Measurements from ENCODE around the gene DUSP1. TPM values are rescaled to one million over a fixed set of nuclear protein-coding genes. Genes with fewer than 3 reads are reported as not detected.
"Not testable (repeated sequence)": the region's sequence is repeated elsewhere in the genome, so short reads cannot be mapped to it uniquely, and the experiment has no call there.

DUSP1 gene
- total RNA-seq, 2 experiments from 2014 or later: 761 to 768 TPM

DNA sequence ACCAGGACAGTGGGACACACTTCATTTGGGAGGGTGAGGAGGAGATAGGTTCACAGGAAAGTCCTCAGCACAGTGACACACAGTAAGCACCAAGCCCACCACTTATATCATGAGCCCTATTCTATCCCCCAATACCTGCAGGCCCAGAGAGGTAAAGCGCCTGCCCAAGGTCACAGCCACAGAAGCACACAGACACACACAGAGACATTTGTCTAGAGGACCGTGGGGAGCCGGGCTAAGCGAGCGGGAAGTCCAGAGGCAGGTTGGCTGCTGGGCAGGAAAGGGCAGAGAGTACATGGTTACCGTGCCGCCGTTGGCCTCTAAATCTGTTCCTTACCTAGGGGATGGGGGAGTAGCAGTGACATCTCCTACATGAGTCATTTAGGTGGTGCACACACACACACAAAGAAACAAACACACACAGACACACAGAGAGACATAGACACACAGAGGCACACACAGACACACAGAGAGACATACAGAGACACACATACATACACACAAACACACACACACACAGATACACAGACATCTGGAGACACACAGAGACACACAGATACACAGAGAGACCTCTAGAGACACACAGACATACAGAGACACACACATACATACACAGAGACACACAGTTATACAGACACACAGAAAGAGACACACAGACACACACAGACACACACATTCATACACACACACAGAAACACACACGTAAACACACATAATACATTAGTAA, 15.9 kb upstream of the DUSP1 start:
- Histone ChIP-seq H3K27ac (ENCODE audit: low read depth in 1 of 2, low read length in 2 of 2) (no peak overlapping the region), H3K4me1 (ENCODE audit: insufficient read depth, low read length) (peaks cover 4% of the 10 kb centered on the region), H3K36me3 (ENCODE audit: insufficient read depth, low read length) (no peaks in the 10 kb centered on the region), H3K9me3 (ENCODE audit: control insufficient read depth in 1 of 2, insufficient read depth in 1 of 2, low read length in 2 of 2) (no peaks in the 10 kb centered on the region), H3K27me3 (ENCODE audit: control insufficient read depth in 1 of 2, insufficient read depth in 2 of 2, low read length in 2 of 2) (no peaks in the 10 kb centered on the region), H3K4me3 (ENCODE audit: low read length) (no peak overlapping the region)
- intact Hi-C loops (cut with DNase I, micrococcal nuclease): no loop called here
- no peak overlapping the region for H3K4me3 Mint-ChIP-seq
- H3K4me1 Mint-ChIP-seq (ENCODE audit: low read depth): no peaks in the 10 kb centered on the region
- ChIA-PET CTCF (no interaction called here), POLR2A (interaction anchor here (0.8 kb wide), 1 partner anchor 14 kb away, joined by 3 read pairs; no protein-coding TSS in a partner anchor)
- H3K9me3 Mint-ChIP-seq: no peaks in the 10 kb centered on the region
- H3K27ac Mint-ChIP-seq: no peak overlapping the region
- no peaks in the 10 kb centered on the region for H3K27me3 Mint-ChIP-seq
- H3K36me3 Mint-ChIP-seq (ENCODE audit: low read depth): no peaks in the 10 kb centered on the region
- DNase-seq: no peak
- TF ChIP-seq, protein P1, sequence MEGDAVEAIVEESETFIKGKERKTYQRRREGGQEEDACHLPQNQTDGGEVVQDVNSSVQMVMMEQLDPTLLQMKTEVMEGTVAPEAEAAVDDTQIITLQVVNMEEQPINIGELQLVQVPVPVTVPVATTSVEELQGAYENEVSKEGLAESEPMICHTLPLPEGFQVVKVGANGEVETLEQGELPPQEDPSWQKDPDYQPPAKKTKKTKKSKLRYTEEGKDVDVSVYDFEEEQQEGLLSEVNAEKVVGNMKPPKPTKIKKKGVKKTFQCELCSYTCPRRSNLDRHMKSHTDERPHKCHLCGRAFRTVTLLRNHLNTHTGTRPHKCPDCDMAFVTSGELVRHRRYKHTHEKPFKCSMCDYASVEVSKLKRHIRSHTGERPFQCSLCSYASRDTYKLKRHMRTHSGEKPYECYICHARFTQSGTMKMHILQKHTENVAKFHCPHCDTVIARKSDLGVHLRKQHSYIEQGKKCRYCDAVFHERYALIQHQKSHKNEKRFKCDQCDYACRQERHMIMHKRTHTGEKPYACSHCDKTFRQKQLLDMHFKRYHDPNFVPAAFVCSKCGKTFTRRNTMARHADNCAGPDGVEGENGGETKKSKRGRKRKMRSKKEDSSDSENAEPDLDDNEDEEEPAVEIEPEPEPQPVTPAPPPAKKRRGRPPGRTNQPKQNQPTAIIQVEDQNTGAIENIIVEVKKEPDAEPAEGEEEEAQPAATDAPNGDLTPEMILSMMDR (IDR thresholded peaks at IDR 0.05): no peak
- ATAC-seq (ENCODE audit: poor library complexity): no peak

DNA sequence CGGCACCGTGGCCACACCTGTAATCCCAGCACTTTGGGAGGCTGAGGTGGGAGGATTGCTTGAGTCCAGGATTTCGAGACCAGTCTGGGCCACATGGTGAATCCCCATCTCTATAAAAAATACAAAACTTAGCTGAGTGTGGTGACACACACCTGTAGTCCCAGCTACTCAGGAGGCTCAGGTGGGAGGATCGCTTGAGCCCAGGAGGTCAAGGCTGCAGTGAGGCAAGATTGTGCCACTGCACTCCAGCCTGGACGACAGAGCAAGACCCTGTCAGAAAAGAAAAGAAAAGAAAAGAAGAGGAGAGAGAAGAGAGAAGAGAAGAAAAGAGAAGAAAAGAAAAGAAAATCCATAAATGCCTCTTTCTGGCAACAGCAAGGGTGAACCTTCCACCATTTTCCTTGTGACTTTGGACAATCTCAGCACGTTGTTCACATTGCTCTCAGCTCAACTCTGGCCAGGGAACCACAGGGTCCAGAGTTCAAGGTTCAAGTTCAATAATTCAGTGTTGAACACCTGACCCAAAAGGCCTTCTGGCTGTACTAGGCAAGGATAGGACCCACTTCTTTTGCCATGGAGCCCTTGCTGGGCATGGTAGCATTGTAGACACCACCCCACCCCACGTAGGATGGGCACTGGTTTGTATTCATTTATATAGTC, 14.6 kb upstream of the DUSP1 start:
- intact Hi-C loops (cut with DNase I, micrococcal nuclease): no loop called here
- Histone ChIP-seq H3K36me3 (ENCODE audit: insufficient read depth, low read length) (no peaks in the 10 kb centered on the region), H3K4me1 (ENCODE audit: insufficient read depth, low read length) (peaks cover 4% of the 10 kb centered on the region), H3K27ac (ENCODE audit: low read depth in 1 of 2, low read length in 2 of 2) (no peak overlapping the region), H3K27me3 (ENCODE audit: control insufficient read depth in 1 of 2, insufficient read depth in 2 of 2, low read length in 2 of 2) (no peaks in the 10 kb centered on the region), H3K4me3 (ENCODE audit: low read length) (no peak overlapping the region), H3K9me3 (ENCODE audit: control insufficient read depth in 1 of 2, insufficient read depth in 1 of 2, low read length in 2 of 2) (no peaks in the 10 kb centered on the region)
- CTCF ChIA-PET: no interaction called here
- TF ChIP-seq, protein P1 (IDR thresholded peaks at IDR 0.05): no peak
- Mint-ChIP-seq H3K36me3 (ENCODE audit: low read depth) (no peaks in the 10 kb centered on the region), H3K27ac (no peak overlapping the region), H3K4me1 (ENCODE audit: low read depth) (no peaks in the 10 kb centered on the region), H3K27me3 (no peaks in the 10 kb centered on the region), H3K4me3 (no peak overlapping the region), H3K9me3 (no peaks in the 10 kb centered on the region)
- no peak for DNase-seq
- POLR2A ChIA-PET: no interaction called here
- ATAC-seq (ENCODE audit: poor library complexity): no peak

GRCh38 chr5:172784162-172784561, 13.2 kb upstream of the DUSP1 start:
- not testable (repeated sequence) for H3K9me3 ChIP-seq (ENCODE audit: control insufficient read depth in 1 of 2, insufficient read depth in 1 of 2, low read length in 2 of 2); H3K27me3 Mint-ChIP-seq
- POLR2A ChIA-PET: interaction anchor here (0.7 to 2.9 kb wide), 2 partner anchors 12 to 20 kb away, joined by 6 to 13 read pairs; partner anchors contain the start of gene DUSP1

GRCh38 chr5:172783319-172783718, 12.3 kb upstream of the DUSP1 start:
- H3K27me3 Mint-ChIP-seq; H3K4me3 Mint-ChIP-seq; intact Hi-C loops (cut with DNase I, micrococcal nuclease); H3K4me1 ChIP-seq (ENCODE audit: insufficient read depth, low read length); H3K27me3 ChIP-seq (ENCODE audit: control insufficient read depth in 1 of 2, insufficient read depth in 2 of 2, low read length in 2 of 2); H3K9me3 Mint-ChIP-seq; DNase-seq; H3K4me3 ChIP-seq (ENCODE audit: low read length); H3K4me1 Mint-ChIP-seq (ENCODE audit: low read depth); H3K27ac ChIP-seq (ENCODE audit: low read depth in 1 of 2, low read length in 2 of 2); H3K9me3 ChIP-seq (ENCODE audit: control insufficient read depth in 1 of 2, insufficient read depth in 1 of 2, low read length in 2 of 2); H3K36me3 Mint-ChIP-seq (ENCODE audit: low read depth); ATAC-seq (ENCODE audit: poor library complexity); H3K27ac Mint-ChIP-seq; H3K36me3 ChIP-seq (ENCODE audit: insufficient read depth, low read length): not testable (repeated sequence)
- ChIA-PET CTCF (interaction anchor here (1.0 kb wide), 1 partner anchor 69 kb away, joined by 3 read pairs; no protein-coding TSS in a partner anchor), POLR2A (interaction anchor here (2.9 kb wide), 1 partner anchor 11 kb away, joined by 13 read pairs; the partner anchor contains the start of gene DUSP1)

More at GRCh38 chr5:172784162-172784561, 13.2 kb upstream of the DUSP1 start:
- H3K4me1 Mint-ChIP-seq (ENCODE audit: low read depth); H3K4me3 Mint-ChIP-seq; H3K36me3 Mint-ChIP-seq (ENCODE audit: low read depth); H3K36me3 ChIP-seq (ENCODE audit: insufficient read depth, low read length); H3K27me3 ChIP-seq (ENCODE audit: control insufficient read depth in 1 of 2, insufficient read depth in 2 of 2, low read length in 2 of 2); ATAC-seq (ENCODE audit: poor library complexity); H3K4me3 ChIP-seq (ENCODE audit: low read length); H3K4me1 ChIP-seq (ENCODE audit: insufficient read depth, low read length); H3K9me3 Mint-ChIP-seq; DNase-seq; H3K27ac ChIP-seq (ENCODE audit: low read depth in 1 of 2, low read length in 2 of 2); intact Hi-C loops (cut with DNase I, micrococcal nuclease); H3K27ac Mint-ChIP-seq: not testable (repeated sequence)
- CTCF ChIA-PET: interaction anchor here (0.7 to 1.0 kb wide), 2 partner anchors 69 to 298 kb away, joined by 3 read pairs; no protein-coding TSS in a partner anchor

All from CD4-positive, alpha-beta T cell (primary cell).